Caki2 (cell line): Measurements from ENCODE around the gene COL6A6. TPM values are rescaled to one million over a fixed set of nuclear protein-coding genes. Genes with fewer than 3 reads are reported as not detected.
"Not testable (repeated sequence)": the region's sequence is repeated elsewhere in the genome, so short reads cannot be mapped to it uniquely, and the experiment has no call there.

Experiments
- DNase-seq: peaks from one replicate; pipeline ENCODE4 v3.0.0-alpha.2; 2015; ENCODE audit warnings: low read depth
- in situ Hi-C: cut with HindIII; loops from 2 replicates; pipeline ENCODE4 v1.10.0; 2016; ENCODE audit warnings: low sequenced_read_pairs, low pct_unique_long_range_greater_than_20kb, mixed read lengths
- total RNA-seq: library from RNA; depleted of rRNA; stranded (reverse); fragments of >200 nt; shearing (Covaris generic); gene quantifications from 2 replicates; pipeline ENCODE4 v1.2.3, GENCODE V29; 2014; ENCODE audit warnings: low replicate concordance; rRNA removed

The COL6A6 gene
- total RNA-seq, 1 experiment from 2014 or later: not detected

DNA sequence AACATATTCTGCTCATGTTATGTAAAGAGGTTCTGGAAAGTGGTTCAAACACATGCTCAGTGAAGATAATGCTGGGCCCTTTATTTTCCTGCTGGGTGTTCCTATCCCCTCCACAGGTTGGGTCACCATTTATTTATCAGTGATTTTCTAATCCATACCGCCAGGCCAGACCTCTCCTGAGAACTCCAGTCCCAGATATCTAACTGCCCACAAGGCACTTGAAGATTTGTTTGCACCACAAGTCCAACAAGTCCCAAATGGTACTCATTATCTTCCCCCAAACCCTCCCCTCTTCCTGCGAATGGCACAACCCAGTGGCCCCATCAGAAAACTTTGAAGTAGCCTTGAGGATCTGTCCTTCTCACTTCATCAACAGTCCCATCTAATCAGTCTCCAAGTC, 5.4 kb downstream of the COL6A6 start:
- DNase-seq: no peak
- in situ Hi-C loops: no loop called here

DNA sequence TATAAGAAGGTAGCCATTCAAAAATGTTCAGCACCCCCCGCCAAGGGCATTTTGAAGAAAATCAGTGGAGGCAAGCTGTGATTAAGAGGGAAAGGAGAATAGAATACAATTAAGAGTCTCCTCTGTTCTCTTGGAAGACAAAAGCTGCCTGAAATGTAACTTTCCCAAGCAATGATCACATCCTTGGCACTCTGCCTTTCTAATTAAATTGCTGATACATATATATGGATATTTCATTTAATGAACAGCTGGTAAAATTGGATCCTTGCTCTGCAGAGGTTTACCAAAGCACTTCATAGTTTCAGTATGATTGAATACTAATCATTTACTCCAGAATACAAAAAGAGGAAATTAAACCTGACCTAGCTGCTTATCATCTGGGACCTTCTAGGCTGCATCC, 10.4 kb downstream of the COL6A6 start:
- in situ Hi-C loops: no loop called here
- no peak for DNase-seq

DNA sequence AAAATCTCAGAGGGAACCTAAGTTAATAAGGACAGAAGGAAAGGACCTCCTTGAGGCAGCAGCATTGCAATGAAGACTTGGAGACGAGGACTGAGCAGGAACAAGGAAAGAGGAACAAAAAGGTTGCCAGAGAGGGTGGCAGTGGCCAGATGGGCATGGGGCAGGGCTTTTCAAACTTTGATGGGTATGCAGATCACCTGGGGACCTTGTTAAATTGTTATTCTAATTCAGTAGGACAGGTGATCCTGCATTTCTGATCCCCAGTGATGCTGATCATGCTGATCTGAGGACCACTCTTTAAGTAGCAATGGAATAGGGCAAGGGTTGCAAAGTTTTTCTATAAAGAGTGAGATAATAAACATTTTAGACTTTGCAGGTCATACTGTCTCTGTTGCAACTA, 11.1 kb downstream of the COL6A6 start:
- no peak for DNase-seq
- in situ Hi-C loops: no loop called here

DNA sequence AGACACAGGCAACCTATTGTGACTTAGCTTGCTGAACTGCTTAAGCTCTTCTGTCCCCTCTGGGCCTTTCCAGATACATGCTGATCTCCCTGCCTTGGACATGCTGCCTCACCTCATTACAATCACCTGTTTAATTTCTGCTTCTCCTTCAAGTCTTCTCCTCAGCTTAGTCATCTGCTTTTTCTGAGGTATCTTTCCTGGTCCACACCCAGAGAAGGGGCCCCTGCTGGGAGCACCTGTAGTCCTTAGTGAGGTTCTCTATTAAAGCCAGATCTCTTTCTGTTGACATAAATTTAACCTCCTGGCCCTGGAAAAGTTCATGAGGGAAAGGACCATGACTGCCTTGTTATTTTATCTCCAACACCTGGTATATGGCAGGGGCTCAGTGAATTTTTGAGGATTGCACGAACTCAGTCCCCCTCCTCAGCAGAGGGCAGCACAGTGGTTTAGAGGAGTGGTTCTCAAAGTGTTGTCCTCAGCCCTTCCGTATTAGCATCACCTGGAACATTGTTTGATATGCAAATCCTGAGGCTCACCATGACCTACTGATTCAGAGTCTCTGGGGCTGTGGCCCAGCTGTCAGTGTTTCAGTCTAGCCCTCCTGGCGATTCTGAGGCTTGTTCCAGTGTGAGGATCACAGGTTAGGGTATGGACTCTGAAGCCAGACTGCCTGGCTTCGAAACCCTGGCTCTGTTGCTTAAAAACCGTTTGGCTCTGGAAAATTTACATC, 12.7 kb downstream of the COL6A6 start:
- DNase-seq: no peak
- in situ Hi-C loops: no loop called here

DNA sequence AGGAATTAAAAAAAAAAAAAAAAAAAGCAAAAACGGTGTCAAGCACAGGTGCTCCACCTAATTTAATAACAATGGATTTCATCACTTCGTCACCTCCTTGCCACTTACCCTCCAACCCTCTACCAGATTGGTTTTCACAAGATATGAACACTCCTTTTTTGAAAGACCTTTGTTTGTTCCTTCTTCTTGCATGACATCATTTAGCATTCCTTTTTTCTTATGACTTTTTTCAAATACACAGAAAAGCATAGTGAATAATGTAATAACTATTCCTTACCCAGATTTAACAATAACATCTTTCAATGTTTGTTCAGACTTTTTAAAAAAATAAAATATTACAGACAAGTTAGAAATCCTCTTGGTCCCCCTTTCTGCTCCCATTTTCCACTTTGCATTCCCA, 16.3 kb downstream of the COL6A6 start:
- no peak for DNase-seq
- in situ Hi-C loops: no loop called here

DNA sequence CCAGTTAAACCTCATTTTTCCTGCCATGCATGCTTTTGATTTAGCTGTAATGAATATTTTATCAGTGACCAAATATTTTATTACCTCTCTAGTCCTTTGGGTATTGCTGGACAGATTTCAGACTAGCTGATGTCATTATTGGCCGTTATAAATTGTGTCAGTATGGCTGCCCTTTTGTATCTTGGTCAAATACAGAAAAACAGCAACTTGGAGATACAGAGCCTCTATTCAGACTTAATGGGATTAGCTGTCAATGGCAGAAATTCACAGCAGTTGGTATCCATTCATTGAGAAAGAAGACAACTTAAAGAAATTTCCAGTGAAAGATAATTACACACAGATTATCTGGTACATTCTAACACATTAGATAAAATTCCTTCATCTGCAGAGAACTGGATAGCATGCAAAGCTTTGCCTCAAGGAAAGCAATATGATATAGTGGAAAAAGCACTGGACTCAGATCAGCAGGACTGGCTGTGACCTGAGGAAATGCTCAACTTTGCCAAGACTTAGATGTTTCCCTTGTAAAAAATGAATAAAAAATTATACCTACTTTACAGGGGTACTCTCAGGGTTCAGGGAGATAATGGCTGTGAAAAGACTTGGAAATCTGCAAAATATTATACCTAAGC, 20.8 kb downstream of the COL6A6 start:
- in situ Hi-C loops: no loop called here
- DNase-seq: no peak

DNA sequence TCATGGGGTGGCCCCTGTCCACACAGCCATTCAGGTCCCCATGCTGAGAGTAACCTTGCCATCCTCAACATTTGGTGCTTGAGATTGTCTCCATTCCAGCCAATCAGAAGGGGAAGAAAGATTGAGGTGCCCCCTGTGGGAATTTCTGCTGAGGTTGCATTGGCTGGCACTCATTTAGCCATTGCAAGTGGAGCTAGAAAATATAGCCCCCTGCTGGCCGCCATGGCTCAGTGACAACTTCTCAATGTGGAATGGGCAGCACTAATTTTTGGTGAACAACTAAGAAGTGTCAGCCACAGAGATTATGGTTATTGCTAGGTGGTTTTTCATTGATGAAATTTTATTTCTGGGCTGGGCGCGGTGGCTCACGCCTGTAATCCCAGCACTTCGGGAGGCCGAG, 22.0 kb downstream of the COL6A6 start:
- in situ Hi-C loops: no loop called here

DNA sequence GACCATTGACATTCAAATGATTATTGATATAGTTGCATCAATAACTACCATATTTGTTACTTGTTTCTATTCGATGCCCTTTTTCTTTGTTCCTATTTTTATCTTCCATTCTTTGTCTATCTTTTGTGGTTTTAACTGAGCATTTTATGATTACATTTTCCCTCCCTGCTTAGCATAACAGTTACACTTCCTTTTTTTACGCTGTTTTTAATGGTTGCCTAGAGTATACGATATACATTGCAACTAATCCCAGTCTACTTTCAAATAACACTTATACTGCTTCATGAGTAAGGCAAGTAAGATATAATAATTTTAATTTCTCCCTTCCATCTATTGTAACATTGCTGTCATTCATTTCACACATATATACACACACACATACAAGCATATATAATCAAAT, 26.3 kb downstream of the COL6A6 start:
- in situ Hi-C loops: no loop called here
- DNase-seq: no peak

More for the DNA sequence above, 22.0 kb downstream of the COL6A6 start:
- DNase-seq: peak; percentile 6

DNA sequence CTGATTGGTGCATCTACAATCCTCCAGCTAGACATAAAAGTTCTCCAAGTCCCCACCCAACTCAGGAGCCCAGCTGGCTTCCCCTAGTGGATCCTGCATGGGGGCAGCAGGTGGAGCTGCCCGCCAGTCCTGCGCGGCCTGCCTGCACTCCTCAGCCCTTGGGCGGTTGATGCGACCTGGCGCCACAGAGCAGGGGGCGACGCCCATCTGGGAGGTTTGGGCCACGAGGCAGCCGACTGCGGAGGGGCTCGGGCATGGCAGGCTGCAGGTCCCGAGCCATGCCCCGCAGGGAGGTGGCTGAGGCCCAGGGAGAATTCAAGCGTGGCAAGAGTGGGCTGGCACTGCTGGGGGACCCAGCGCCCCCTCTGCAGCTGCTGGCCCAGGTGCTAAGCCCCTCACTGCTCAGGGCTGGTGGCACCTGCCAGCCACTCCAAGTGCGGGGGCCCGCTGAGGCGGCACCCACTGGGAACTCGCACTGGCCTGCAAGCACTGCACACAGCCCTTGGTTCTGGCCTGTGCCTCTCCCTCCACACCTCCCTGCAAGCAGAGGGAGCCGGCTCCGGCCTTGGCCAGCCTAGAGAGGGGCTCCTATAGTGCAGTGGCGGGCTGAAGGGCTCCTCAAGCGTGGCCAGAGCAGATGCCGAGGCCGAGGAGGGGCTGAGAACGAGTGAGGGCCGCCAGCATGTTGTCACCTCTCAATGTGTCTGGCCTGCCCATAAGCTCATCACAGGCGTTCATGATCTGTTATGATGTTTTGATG, 30.1 kb downstream of the COL6A6 start:
- in situ Hi-C loops: no loop called here
- DNase-seq: no peak

DNA sequence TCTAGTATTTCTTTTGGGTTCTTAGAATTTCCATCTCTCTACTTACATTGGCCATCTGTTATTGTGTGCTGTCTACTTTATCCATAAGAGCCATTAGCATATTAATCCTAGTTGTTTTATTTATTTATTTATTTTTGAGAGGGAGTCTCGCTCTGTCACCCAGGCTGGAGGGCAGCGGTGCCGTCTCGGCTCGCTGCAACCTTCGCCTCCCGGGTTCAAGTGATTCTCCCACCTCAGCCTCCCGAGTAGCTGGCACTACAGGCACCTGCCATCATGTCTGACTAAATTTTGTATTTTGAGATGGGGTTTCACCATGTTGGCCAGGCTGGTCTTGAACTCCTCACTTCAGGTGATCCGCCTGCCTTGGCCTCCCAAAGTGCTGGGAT, 30.7 kb downstream of the COL6A6 start:
- DNase-seq, in situ Hi-C loops: not testable (repeated sequence)

DNA sequence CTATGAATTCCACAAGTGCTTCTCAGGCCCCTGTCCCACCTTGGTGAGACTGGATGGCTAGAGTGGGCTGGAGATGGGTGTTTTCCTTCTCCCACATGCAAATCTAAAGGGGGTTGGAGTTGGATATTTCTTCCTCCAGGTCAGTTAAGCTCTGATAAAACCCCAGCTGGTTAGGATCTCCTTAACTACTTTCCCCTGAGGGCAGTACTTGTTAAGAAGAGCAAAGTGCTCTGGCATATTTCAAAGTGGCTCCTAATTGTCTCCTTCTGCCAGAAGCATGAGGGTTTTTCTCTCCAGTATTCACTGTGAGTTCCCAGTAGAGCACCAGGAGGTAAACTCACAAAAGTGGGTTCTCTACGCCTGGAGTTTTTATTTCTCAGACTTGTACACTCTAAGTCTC, 31.4 kb downstream of the COL6A6 start:
- no peak for DNase-seq
- in situ Hi-C loops: no loop called here

DNA sequence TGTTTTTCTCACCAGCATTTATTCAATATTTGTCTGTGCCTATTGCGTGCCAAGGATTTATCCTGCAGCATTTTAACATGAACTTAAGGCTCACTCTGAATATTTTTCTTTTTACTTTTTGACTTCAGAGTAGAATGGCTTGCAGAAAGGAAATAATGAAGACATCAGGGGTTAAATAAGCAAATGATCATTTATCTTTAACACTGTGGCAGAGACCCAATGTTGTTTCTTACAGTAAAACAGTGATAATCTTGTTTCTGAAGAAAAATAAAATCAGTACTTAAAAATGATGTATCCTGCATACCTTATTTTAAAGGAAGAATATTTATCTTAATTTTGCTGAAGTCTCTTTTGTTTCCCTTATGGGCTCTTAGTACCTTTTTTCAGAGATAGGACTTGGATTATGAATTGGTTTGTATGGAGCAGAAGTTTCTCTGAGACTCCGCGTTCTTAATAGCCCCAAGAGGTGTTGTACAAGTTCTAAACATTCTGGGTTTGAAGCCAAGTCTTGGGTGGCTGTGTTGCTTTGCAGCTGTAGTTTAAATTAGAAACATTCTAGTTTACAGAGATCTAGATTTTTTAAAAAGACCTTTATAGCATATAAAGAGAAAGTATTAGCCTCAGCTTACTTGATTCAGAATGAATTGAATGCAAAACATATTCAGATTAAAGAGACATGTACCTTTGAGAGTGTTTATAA, 40.5 kb downstream of the COL6A6 start:
- DNase-seq: no peak
- in situ Hi-C loops: no loop called here

DNA sequence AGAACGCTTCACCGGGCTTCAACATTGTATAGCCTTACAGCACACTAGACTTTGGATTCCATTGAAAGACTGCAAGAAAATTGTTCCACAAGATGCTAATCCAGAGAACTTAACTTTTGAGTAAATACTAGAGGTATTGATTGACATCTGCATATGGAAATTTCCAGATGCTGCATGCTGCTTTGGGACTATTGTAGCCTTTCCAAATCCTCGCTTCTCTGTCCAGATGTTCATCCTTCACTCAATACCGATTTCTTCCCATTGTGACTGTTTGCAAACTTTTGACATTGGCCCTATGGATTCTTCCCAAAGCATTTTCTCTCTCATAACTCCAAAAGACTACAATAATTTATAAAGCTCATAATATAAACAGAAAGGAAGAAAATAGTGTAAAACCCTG, 41.4 kb downstream of the COL6A6 start:
- in situ Hi-C loops: no loop called here
- DNase-seq: no peak

DNA sequence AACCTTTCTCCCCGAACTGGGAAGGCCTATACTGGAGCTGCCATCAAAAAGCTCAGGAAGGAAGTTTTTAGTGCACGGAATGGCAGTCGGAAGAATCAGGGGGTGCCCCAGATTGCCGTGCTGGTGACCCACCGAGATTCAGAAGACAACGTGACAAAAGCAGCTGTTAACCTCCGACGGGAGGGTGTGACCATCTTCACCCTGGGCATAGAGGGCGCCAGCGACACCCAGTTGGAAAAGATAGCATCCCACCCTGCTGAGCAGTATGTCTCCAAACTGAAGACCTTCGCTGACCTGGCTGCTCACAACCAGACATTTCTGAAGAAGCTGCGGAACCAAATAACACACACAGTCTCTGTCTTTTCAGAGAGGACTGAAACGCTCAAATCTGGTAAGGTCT, 48.2 kb downstream of the COL6A6 start:
- DNase-seq: no peak
- in situ Hi-C loops: no loop called here

Other genes starting within 250 kb of the COL6A6 start
- not detected in 2 replicates for gene COL6A5, start 171.5 kb upstream of the COL6A6 start, total RNA-seq
- gene PIK3R4, start 229.7 kb downstream of the COL6A6 start, total RNA-seq: 10.0 and 15.9 TPM in 2 replicates